ENCODE results near the gene ANKLE1. TPM values are rescaled to one million over a fixed set of nuclear protein-coding genes. Genes with fewer than 3 reads are reported as not detected.

ANKLE1 gene
- total RNA-seq, 1 experiment from 2014 or later, result 16.5 TPM

DNA sequence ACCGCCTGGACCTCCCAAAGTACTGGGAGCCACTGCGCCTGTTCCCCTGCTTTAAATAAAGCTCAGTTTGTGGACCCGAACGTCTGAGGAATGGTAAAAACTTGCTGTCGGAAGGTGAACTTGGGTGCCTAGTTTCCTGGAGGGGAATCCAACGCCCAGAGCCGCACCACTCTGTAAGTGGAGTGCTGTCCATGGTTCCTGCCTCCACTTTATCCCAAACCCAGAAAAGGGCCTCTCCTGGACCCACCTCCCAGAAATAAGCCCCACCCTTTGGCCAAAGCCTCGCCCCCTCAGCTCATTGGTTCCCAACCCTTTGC is 50.6 kb downstream of the ANKLE1 start:
- Histone ChIP-seq H3K23ac (ENCODE audit: insufficient read length, low read depth, low read length) (no peak overlapping the region), H3K23me2 (ENCODE audit: insufficient read length, low read depth, low read length, poor library complexity, severe bottlenecking) (peaks cover 21% of the 10 kb centered on the region), H4K20me1 (ENCODE audit: control insufficient read depth, insufficient read depth, insufficient read length) (no peaks in the 10 kb centered on the region), H3K4me2 (ENCODE audit: insufficient read depth, insufficient read length, low read length) (no peak overlapping the region), H3K27ac (ENCODE audit: insufficient read length, low read depth, low read length) (no peak overlapping the region), H3K79me2 (ENCODE audit: insufficient read depth, low read length) (no peaks in the 10 kb centered on the region), H4K8ac (replicated peaks; ENCODE audit: insufficient read length, low read depth, low read length) (no peak overlapping the region), H3K18ac (ENCODE audit: insufficient read length, low read depth, low read length) (no peak overlapping the region), H3K4ac (ENCODE audit: low read depth, low read length) (no peak overlapping the region), H3K56ac (ENCODE audit: insufficient read length, low read depth, low read length) (no peak overlapping the region), H4K91ac (ENCODE audit: insufficient read length, low read depth, low read length) (no peak overlapping the region), H2BK15ac (ENCODE audit: low read depth, low read length) (no peak overlapping the region), H2BK12ac (ENCODE audit: insufficient read length, low read depth, low read length) (no peak overlapping the region), H3K4me1 (ENCODE audit: insufficient read depth, low read length) (no peaks in the 10 kb centered on the region), H3K79me1 (ENCODE audit: insufficient read depth, low read depth, low read length, poor library complexity, severe bottlenecking) (no peaks in the 10 kb centered on the region), H2BK5ac (ENCODE audit: insufficient read length, low read length) (no peak overlapping the region), H4K5ac (ENCODE audit: insufficient read length, low read depth, low read length) (no peak overlapping the region), H3K27me3 (ENCODE audit: insufficient read depth, low read length) (no peaks in the 10 kb centered on the region), H2BK120ac (ENCODE audit: low read depth, low read length, poor library complexity, severe bottlenecking) (no peak overlapping the region), H2BK20ac (ENCODE audit: low read depth, low read length, poor library complexity, severe bottlenecking) (no peak overlapping the region), H3T11ph (ENCODE audit: low read length) (no peak overlapping the region), H3K9me3 (ENCODE audit: control insufficient read depth, low read depth, low read length) (no peaks in the 10 kb centered on the region), H3K9ac (ENCODE audit: extremely low read depth, insufficient read length, low read length) (no peak overlapping the region), H3K14ac (ENCODE audit: insufficient read depth, low read length) (no peak overlapping the region), H2AFZ (ENCODE audit: low read length) (no peak overlapping the region), H2AK5ac (ENCODE audit: insufficient read length, low read length) (no peak overlapping the region)
- H3K27me3 Mint-ChIP-seq (ENCODE audit: low read depth), result peaks cover 6% of the 10 kb centered on the region
- DNase-seq, result no peak
- no CpG with 5 or more reads among the region's 8 CpGs for WGBS (ENCODE audit: extremely low coverage, insufficient read length, low lambda C conversion rate)
- no peak overlapping the region for H3K27ac Mint-ChIP-seq
- H3K4me1 Mint-ChIP-seq, result peaks cover 14 to 35% of the 10 kb centered on the region in 2 experiments
- TF ChIP-seq, protein P1, sequence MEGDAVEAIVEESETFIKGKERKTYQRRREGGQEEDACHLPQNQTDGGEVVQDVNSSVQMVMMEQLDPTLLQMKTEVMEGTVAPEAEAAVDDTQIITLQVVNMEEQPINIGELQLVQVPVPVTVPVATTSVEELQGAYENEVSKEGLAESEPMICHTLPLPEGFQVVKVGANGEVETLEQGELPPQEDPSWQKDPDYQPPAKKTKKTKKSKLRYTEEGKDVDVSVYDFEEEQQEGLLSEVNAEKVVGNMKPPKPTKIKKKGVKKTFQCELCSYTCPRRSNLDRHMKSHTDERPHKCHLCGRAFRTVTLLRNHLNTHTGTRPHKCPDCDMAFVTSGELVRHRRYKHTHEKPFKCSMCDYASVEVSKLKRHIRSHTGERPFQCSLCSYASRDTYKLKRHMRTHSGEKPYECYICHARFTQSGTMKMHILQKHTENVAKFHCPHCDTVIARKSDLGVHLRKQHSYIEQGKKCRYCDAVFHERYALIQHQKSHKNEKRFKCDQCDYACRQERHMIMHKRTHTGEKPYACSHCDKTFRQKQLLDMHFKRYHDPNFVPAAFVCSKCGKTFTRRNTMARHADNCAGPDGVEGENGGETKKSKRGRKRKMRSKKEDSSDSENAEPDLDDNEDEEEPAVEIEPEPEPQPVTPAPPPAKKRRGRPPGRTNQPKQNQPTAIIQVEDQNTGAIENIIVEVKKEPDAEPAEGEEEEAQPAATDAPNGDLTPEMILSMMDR (conservative IDR thresholded peaks at IDR 0.05), result no peak
- H3K4me3 Mint-ChIP-seq, result peak overlapping the region in 1 of 2 experiments; percentile 75; a peak in 1 of 5 replicates
- H3K36me3 Mint-ChIP-seq (ENCODE audit: insufficient read depth in 1 of 3, low read depth in 3 of 3), result peaks cover 11 to 29% (median 25%) of the 10 kb centered on the region in 3 experiments
- H3K9me3 Mint-ChIP-seq, result no peaks in the 10 kb centered on the region; a peak in 1 of 5 replicates

All from H9 (cell line).